HG03103 (cell line): ENCODE measurements around the gene QSER1.
"Not testable (repeated sequence)": the region's sequence is repeated elsewhere in the genome, so short reads cannot be mapped to it uniquely, and the experiment has no call there.

Source experiments
- ATAC-seq: cut with Tn5 transposase; IDR thresholded peaks from one replicate; pipeline ENCODE4 v1.9.1; 2021; ENCODE audit warnings: low read depth; ENCODE audit not compliant: unreplicated experiment

QSER1 gene

GRCh38 chr11:32892355-32893092 lies at the start of gene QSER1:
TSS of gene QSER1 (plus strand) at chr11:32892811. CDS start at chr11:32893126, 315 bp downstream.
- peak; percentile 47 for ATAC-seq

GRCh38 chr11:32843544-32843943 lies 49.1 kb upstream of the QSER1 start:
- ATAC-seq: no peak

DNA sequence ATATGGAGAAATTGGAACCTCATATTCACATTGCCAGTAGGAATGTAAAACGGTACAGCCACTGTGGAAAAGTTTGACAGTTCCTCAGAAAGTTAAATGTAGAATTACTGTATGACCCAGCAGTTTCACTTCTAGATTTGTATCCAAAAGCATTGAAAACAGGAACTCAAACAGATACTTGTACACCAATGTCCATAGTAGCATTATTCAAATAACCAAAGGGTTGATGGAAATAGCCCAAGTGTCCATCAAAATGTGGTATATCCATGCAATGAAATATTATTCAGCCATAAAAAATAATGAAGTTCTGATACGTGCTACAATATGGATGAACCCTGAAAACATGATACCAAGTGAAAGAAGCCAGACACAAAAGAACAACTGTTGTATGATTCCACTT lies 45.1 kb upstream of the QSER1 start:
- no peak for ATAC-seq

GRCh38 chr11:32849761-32850160 lies 42.9 kb upstream of the QSER1 start:
- ATAC-seq: no peak

GRCh38 chr11:32851251-32851650 lies 41.4 kb upstream of the QSER1 start:
- no peak for ATAC-seq

DNA sequence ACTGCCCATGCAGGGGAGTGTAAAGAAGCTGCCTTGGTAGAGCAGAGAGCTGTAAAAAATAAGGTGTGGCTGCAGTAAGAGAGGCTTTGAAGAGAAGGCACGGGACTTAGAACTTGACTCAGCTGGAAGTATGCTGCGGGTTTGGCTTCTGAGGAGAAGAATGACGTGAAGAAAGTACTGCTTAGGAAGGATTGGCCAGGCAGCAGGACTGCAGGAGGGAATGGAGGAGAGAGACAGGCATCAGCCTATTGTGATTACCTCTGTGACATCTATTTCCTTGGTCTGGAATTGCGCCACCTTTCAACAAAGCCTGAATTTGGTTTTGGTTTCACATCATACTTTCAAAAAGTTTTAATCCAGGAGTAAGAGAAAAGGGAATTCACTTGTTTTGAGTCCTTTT lies 40.4 kb upstream of the QSER1 start:
- ATAC-seq: no peak

GRCh38 chr11:32855601-32856000 lies 37.0 kb upstream of the QSER1 start:
- no peak for ATAC-seq

- no peak for ATAC-seq
Observed at GRCh38 chr11:32858731-32859130, 33.9 kb upstream of the QSER1 start.

- ATAC-seq: no peak
Observed at GRCh38 chr11:32861850-32862577, 30.6 kb upstream of the QSER1 start.

GRCh38 chr11:32864555-32864954 lies 28.1 kb upstream of the QSER1 start:
- no peak for ATAC-seq

- ATAC-seq: not testable (repeated sequence)
Observed at GRCh38 chr11:32868752-32869151, 23.9 kb upstream of the QSER1 start.

GRCh38 chr11:32870676-32871075 lies 21.9 kb upstream of the QSER1 start:
- no peak for ATAC-seq

GRCh38 chr11:32874132-32874531 lies 18.5 kb upstream of the QSER1 start:
- ATAC-seq: no peak

- ATAC-seq: no peak
Observed at GRCh38 chr11:32881286-32881685, 11.3 kb upstream of the QSER1 start.

DNA sequence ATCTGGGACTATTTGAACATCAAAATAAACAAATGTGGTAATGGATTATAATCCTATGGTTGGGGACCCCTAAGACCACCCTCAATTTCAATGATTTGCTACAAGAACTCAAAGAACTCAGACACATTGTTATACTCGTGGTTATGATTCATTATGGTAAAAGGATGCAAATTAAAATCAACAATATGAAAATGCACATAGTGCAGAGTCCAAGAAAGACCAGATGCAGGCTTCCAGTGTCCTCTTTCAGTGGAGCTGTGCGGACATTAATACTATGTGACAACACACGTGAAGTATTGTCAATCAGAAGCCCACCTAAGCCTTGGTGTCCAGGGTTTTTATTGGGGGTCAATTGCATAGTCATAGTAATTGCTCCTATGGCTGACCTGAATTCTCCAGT lies 9.2 kb upstream of the QSER1 start:
- no peak for ATAC-seq

- ATAC-seq: no peak
Observed at GRCh38 chr11:32884023-32884422, 8.6 kb upstream of the QSER1 start.

GRCh38 chr11:32884770-32885384 lies 7.7 kb upstream of the QSER1 start:
- ATAC-seq: no peak

DNA sequence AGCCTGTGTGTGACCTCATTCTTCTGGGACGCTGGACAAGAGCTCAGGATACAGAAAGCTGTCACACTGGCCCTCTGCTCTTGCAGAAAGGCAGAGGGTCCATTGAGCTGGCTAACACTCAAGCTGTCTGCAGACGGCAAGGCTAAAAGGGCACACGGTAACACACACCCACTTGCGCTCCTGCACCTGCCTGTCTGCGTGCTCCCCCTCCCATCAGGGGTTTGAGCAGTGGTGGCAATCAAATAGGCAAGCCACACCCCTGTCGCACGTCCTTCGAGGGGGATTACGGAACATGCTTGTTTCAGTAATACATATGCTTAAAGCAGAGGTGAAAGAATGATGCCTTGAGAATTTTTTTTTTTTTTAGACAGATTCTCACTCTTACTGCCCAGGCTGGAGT lies 7.1 kb upstream of the QSER1 start:
- ATAC-seq: no peak

GRCh38 chr11:32886180-32886579 lies 6.4 kb upstream of the QSER1 start:
- ATAC-seq: no peak

GRCh38 chr11:32887707-32888383 lies 4.8 kb upstream of the QSER1 start:
- not testable (repeated sequence) for ATAC-seq

- not testable (repeated sequence) for ATAC-seq
Observed at GRCh38 chr11:32888384-32888710, 4.3 kb upstream of the QSER1 start.
